Stimulated activated CD4-positive, alpha-beta T cell treated with anti-CD3 and anti-CD28 coated beads, Interleukin-4, amount 100 ng/mL, for 24 hours (primary cell): ENCODE measurements around the gene SRSF8.

Source experiments
- DNase-seq: peaks from one replicate; pipeline ENCODE4 v3.0.0-alpha.2; 2020

Gene SRSF8

DNA sequence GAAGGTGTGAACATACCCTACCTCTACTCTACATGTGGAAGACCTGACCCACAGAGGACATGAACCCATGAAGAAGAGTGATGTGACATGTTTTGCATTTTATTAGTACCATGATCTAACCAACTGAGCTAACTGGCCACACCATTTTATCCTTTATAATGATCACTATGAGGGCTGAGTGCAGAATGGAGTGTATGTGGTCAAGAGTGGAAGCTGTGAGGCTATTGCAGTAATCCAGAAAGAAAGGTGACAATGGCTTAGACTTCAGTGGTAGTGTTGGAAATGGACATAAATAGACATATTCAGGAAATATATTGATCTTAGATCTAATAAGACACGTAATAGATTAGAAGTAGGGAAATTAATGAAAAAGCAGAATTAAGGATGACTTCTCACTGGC is 3.8 kb downstream of the SRSF8 start:
- DNase-seq, result no peak

- DNase-seq, result no peak
These were observed 6.2 kb downstream of the SRSF8 start for GRCh38 chr11:95072948-95073347.

DNA sequence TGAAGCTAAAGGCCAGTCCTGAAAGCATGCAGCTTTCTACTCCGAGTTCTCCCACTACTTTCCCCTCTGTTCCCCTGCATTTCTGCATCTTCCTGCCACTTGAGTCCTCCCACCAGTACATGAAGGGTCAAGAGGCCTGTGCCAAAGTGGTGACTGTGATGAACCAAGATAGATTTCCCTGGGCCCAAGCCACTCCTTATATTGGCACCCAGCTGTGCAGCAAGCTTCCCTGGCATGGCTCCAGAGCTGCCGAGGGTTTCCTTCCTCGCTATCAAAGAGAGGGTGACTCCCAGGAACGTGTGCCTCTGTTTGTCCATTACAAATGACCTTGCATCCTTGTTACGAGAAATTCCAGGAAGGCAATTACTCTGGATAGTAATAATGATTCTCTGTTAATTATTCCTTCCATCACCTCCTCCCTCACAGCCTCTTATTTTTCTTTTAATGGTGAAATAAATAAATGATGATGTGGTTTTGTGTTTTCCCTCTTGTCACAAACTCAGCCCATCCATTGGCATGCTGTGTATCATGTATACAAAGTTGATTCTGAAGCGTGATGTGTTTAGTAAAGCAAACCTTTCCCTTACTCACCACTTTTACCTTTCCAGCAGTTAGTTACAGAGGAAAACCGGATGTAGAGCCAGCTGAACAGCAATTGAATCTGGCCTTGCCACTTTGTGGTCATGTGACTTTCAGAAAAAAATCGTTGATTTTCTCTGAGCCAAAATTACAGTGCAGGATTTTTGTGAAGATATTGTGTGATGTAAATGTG is 8.3 kb downstream of the SRSF8 start:
- no peak for DNase-seq

DNA sequence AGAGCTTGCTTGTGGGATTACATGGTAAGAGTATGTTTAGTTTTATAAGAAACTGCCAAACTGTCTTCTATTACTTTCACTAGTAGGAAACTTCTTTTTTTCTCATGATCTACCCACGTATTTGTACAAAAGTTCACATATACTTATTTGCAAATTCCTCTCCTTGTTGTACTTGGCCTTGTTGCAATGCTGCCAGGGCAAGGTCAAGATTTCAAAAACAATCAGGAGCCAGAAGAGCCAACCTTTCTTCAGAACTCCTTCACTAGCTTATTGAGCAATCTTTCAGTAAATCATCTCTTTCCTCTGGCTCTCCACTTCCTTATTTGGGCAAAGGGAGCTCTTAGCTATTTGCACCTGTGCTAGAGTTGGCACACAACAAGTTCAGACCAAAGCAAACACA is 9.7 kb downstream of the SRSF8 start:
- no peak for DNase-seq

DNA sequence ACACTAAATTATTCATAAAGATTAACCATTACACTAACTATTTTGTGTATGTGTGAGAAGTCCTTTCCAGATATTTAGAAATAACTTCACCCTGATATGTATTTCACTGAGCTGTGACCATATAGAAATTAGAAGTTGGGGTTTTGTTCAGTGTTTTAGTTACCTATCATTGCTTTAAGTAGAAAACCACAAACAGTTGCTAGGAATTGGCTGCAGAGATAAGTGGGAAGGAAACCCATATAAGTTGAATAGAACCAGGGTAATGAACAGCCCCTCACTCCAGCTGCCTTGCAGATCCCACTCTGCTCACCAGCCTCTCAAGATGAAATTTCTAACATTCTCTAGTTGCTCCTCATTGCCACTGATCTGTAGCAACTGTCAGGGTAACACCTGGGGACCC is 10.3 kb downstream of the SRSF8 start:
- no peak for DNase-seq

GRCh38 chr11:95078526-95078925 is 11.8 kb downstream of the SRSF8 start:
- DNase-seq, result no peak

DNA sequence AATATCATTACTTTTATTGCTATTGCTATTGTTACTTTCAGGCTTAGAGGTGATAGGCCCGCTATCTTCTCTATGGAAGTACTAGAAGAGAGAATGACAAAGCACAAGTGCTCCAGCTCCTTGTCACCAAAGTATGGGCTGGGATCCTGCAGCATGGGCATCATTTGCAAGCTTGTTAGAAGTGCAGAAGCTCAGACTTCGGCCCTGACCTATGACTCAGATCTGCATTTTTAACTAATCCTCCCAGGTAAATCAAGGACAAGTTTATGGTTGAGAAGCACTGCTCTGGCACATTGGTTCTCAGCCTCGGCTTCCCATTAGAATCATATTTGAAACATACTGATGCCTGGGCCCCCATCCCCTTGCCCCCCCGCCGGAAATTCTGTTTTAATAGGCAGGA is 14.3 kb downstream of the SRSF8 start:
- no peak for DNase-seq

DNA sequence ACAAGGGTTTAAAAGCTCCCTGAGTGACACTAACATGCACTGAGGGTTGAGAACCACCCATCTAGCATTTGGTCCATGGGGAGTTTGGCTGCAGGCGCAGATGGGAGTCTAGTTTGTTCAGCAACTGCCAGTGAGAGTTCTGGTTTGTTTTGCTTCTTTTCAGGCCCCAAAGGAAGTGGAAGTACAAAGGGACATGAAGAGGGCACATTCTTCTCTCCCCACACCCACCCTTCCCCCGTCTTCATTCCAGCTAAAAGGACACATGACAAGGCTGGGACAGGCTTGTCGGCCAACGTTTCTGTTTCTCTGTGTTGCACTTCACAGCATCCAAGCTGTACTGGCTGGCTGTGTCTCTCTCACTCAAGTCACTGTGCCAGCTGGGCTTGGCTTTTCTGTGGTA is 14.7 kb downstream of the SRSF8 start:
- DNase-seq, result no peak

GRCh38 chr11:95082576-95083001 is 15.9 kb downstream of the SRSF8 start:
- DNase-seq, result no peak

DNA sequence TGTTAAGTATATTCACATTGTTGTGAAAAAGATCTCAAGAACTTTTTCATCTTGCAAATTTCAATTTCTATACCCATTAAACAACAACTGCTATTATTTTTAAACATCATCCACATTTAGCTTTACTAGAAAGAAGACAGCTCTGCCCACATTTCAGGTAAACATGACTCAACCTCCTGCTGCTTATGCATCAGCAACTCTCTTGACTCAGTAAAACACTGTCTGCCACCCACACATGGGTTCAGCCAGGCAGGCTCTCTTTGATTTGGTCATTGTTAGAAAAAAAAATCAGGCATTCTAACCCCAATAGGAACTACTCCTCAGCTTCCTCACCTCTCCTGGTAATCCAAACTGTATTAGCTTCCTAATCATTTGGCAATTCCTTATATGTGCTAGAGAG is 17.8 kb downstream of the SRSF8 start:
- peak; percentile 78 for DNase-seq

DNA sequence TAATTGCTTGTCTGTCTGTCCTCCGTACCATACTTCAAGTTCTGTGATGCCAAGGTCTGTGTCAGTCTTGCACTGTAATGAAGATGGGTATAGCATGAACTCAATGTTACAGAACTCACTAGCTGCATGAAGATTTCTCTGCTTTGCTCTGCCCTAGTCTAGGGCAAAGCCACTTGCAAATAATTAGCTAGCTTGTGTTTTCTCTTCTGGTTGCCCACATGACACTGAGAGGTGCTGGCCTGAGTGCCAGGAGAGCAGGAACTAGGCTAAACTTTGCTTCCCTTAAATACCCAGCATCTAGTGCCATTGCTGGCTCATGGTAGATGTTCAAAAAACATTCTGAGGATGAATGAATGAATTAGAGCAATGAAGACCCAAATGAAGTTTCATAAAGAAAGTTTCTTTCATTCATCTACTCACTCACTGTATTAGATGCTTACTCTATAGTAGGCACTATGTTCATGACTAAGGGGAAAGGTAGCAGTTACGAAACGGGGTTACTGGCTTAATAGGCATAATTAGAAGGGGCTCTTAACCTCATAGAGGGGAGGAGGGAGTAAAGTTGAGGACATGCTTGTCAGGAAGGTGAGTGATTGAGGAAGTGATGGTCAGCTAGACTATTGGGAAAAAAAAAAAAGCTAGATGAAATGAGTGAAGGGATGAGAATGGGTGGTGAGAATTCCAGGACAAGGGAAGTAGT is 18.5 kb downstream of the SRSF8 start:
- DNase-seq, result no peak

DNA sequence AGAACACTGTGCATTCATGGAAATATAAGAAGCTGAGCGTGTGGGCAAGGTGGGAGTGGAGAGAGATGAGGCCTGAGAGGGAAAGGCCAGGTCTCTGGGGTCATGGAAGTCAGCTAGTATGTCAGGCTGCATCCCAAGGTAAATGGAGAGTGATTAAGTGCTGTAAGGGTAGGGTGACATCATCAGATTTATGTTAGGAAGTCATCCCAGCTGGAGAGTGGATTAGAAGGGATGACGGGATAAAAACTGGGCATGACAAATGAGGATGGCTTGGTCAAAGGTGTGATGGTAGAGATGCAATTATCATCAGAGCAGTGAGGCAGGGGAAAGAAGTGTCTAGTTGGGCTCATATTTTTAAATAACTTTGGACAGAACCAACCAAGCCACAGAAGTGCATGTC is 19.4 kb downstream of the SRSF8 start:
- DNase-seq, result no peak

DNA sequence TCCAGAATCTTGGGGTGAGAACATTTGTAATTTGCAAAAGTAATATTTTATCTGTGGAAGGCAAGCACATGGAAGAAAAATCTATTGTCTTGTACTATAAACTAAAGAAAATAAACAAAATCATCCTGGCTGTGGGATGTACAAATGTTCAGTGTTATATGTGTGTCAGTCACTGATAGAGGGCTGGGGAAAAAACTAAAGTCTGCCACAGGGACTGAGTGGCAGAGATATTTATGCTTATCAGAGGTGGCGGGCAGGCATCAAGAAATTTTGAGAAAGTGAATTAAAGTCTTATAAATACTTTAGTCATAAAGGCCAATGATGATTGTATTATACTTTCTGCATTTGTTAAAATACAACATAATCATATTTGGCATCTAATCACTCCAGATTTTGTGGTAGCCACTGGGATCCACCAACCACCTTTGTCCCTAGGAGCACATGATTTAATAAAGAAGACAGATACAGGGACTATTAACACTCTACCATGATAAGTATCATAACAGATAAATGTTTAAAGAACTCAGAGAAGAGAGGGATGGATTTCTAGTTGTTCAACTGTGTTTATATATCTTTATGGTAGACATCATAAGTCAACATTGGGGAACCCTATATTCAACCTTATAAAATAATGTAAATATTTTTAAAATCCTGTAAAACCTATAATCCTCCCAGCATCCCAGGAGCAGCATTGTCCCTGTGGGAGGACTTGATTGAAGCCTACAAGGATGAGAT is 20.3 kb downstream of the SRSF8 start:
- DNase-seq, result no peak

- DNase-seq, result no peak
These were observed 22.4 kb downstream of the SRSF8 start for GRCh38 chr11:95088946-95089619.

- peak; percentile 82 for DNase-seq
These were observed 23.2 kb downstream of the SRSF8 start, which contains the start of gene ENDOD1 for GRCh38 chr11:95089620-95090542. Gene ENDOD1 (plus strand): TSS chr11:95089846. CDS start chr11:95089928, 82 bp downstream.

GRCh38 chr11:95091663-95092180 is 25.0 kb downstream of the SRSF8 start:
- no peak for DNase-seq

- DNase-seq, result peak; percentile 53
These were observed 26.0 kb downstream of the SRSF8 start for GRCh38 chr11:95092549-95093324.

DNA sequence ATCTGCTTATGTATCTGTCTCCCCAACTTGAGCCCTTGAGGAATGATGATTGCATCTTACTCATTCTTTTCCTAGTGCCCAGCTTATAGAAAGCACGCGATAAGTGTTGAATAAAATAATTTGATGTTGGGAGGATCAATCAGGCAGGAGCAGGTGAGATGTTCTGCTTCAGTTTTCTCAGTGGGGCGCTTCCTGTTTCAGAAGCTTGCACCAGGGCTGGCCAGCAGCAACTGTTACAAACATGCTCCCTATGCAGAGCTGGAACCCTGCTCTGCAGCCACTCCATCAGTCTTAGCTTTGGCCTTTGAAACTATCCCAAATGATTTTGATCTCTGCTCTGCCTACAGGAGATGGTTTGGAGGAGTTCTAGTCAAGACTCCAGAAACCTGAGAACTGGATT is 26.8 kb downstream of the SRSF8 start:
- no peak for DNase-seq

- DNase-seq, result no peak
These were observed 29.3 kb downstream of the SRSF8 start for GRCh38 chr11:95095858-95096587.

GRCh38 chr11:95097209-95097608 is 30.5 kb downstream of the SRSF8 start:
- no peak for DNase-seq
